ENCODE measurements around the gene POLA1.

DNA sequence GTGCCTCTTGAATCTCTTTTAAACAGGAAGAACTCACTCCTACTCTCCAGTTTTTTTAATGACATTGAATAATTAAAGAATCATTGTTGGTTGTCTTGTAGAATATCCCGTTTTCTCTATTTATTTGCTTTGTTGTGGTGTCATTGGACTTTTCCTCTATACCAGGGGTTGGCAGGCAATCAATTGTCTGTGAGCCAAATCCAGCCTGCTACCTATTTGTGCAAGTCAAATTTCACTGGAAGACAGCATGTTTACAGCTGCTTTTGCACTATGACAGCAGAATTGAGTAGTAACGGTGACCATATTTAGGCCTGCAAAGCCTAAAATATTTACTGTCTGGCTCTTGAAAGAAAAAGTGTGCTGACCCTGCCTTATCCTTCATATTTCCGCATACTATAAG lies 34.8 kb downstream of the POLA1 start:
- TF ChIP-seq YY1 (IDR thresholded peaks at IDR 0.05; ENCODE audit: insufficient read depth, insufficient read length) (no peak), SUZ12 (IDR thresholded peaks at IDR 0.05; ENCODE audit: extremely low read depth, insufficient read depth, insufficient read length) (no peak), ZNF274 (IDR thresholded peaks at IDR 0.05; ENCODE audit: low read depth, low read length) (no peak)

All from NT2/D1 (cell line).